Neuronal stem cell (in vitro differentiated cells): ENCODE results near the gene HECW1.

Source experiments
- DNase-seq: peaks from one replicate; pipeline ENCODE4 v3.0.0-alpha.2; 2013; ENCODE audit warnings: low spot score
- H2AFZ ChIP-seq: one replicate; pipeline ENCODE4 v1.6.1; 2013; ENCODE audit warnings: mild to moderate bottlenecking, low read length, inconsistent platforms
- H2AK5ac ChIP-seq: 2 replicates; pipeline ENCODE4 v1.6.1; 2013; ENCODE audit warnings: low read depth, mild to moderate bottlenecking, inconsistent platforms, low read length, moderate library complexity, mixed read lengths
- H2BK120ac ChIP-seq: 2 replicates; pipeline ENCODE4 v1.6.1; 2013; ENCODE audit warnings: low read depth, mild to moderate bottlenecking, inconsistent platforms, low read length, moderate library complexity, mixed read lengths
- H2BK12ac ChIP-seq: one replicate; pipeline ENCODE4 v1.6.1; 2013; ENCODE audit warnings: low read length, inconsistent platforms
- H2BK15ac ChIP-seq: 2 replicates; pipeline ENCODE4 v1.6.1; 2013; ENCODE audit warnings: mild to moderate bottlenecking, low read length, inconsistent platforms, mixed read lengths
- H2BK5ac ChIP-seq: one replicate; pipeline ENCODE4 v1.6.1; 2013; ENCODE audit warnings: inconsistent platforms, mild to moderate bottlenecking, low read length, moderate library complexity
- H3K14ac ChIP-seq: one replicate; pipeline ENCODE4 v1.6.1; 2013; ENCODE audit warnings: low read length, inconsistent platforms
- H3K18ac ChIP-seq: 2 replicates; pipeline ENCODE4 v1.6.1; 2013; ENCODE audit warnings: low read length, inconsistent platforms
- H3K23ac ChIP-seq: 2 replicates; pipeline ENCODE4 v1.6.1; 2013; ENCODE audit warnings: low read depth, mild to moderate bottlenecking, mixed read lengths, low read length, inconsistent platforms; ENCODE audit not compliant: poor library complexity
- H3K27ac ChIP-seq: replicated peaks from 3 replicates; pipeline ENCODE4 v1.5.1; 2013; ENCODE audit warnings: low read length, inconsistent platforms
- H3K27me3 ChIP-seq, 3 experiments: 2 replicates each; pipeline ENCODE4 v1.6.1; 2013; ENCODE audit warnings: low read length in 3 of 3, mild to moderate bottlenecking in 2 of 3, inconsistent platforms in 1 of 3, low read depth in 1 of 3, mixed read lengths in 1 of 3, moderate library complexity in 1 of 3; ENCODE audit not compliant: control insufficient read depth in 3 of 3, insufficient read depth in 3 of 3
- H3K36me3 ChIP-seq, 2 donors: replicated peaks in 1 of 2; 2 replicates each; pipeline ENCODE4 v1.6.1; 2013; ENCODE audit warnings: low read length in 2 of 2; ENCODE audit not compliant: control insufficient read depth in 2 of 2, insufficient read depth in 2 of 2
- H3K4ac ChIP-seq: 2 replicates; pipeline ENCODE4 v1.6.1; 2013; ENCODE audit warnings: inconsistent platforms, mild to moderate bottlenecking, low read length, moderate library complexity
- H3K4me1 ChIP-seq, 2 donors: 1 replicate in 1 of 2; 2 replicates in 1 of 2; pipeline ENCODE4 v1.6.1; 2013; ENCODE audit warnings: low read length in 2 of 2, low read depth in 1 of 2; ENCODE audit not compliant: control insufficient read depth in 2 of 2, insufficient read depth in 1 of 2
- H3K4me2 ChIP-seq: one replicate; pipeline ENCODE4 v1.6.1; 2013; ENCODE audit warnings: mild to moderate bottlenecking, low read length, inconsistent platforms; ENCODE audit not compliant: insufficient read depth, poor library complexity, severe bottlenecking
- H3K4me3 ChIP-seq, 2 donors: 2 replicates each; pipeline ENCODE4 v1.5.1; 2013; ENCODE audit warnings: low read length in 2 of 2, mild to moderate bottlenecking in 2 of 2, inconsistent platforms in 1 of 2, moderate library complexity in 1 of 2
- H3K79me1 ChIP-seq: one replicate; pipeline ENCODE4 v1.6.1; 2013; ENCODE audit warnings: low read depth, mild to moderate bottlenecking, inconsistent platforms, low read length, moderate library complexity
- H3K9ac ChIP-seq: one replicate; pipeline ENCODE4 v1.6.1; 2013; ENCODE audit warnings: mild to moderate bottlenecking, low read depth, low read length, inconsistent platforms; ENCODE audit not compliant: poor library complexity
- H3K9me3 ChIP-seq, 2 donors: replicated peaks in 1 of 2; 2 replicates each; pipeline versions ENCODE3 to v1.6.1; 2013; ENCODE audit warnings: low read length in 2 of 2, mild to moderate bottlenecking in 2 of 2, inconsistent platforms in 1 of 2, low read depth in 1 of 2, mixed read lengths in 1 of 2, moderate library complexity in 1 of 2; ENCODE audit not compliant: control insufficient read depth in 2 of 2, insufficient read depth in 1 of 2
- H4K8ac ChIP-seq: one replicate; pipeline ENCODE4 v1.6.1; 2013; ENCODE audit warnings: low read depth, mild to moderate bottlenecking, inconsistent platforms, low read length, moderate library complexity
- H4K91ac ChIP-seq: one replicate; pipeline ENCODE4 v1.6.1; 2013; ENCODE audit warnings: low read length, low read depth, mild to moderate bottlenecking, inconsistent platforms; ENCODE audit not compliant: poor library complexity
- WGBS, 2 donors: extraction: QIAGEN DNeasy Blood & Tissue Kit; methylation state at CpG; one replicate each; pipeline ENCODE4 v1.1.7; 2013; ENCODE audit warnings: missing lambda C conversion rate in 2 of 2, mixed read lengths in 1 of 2; ENCODE audit not compliant: insufficient read length in 2 of 2, insufficient replicate concordance in 1 of 2; ENCODE audit errors: extremely low coverage in 2 of 2; 5-methylcytosine and 5-hydroxymethylcytosine counted together

Gene HECW1

GRCh38 chr7:43562383-43562782, 449.9 kb downstream of the HECW1 start:
- Histone ChIP-seq H3K27ac (no peak overlapping the region), H4K91ac (no peak overlapping the region), H3K9ac (no peak overlapping the region), H4K8ac (no peak overlapping the region), H3K36me3 (no peaks in the 10 kb centered on the region), H2AFZ (no peak overlapping the region), H2BK5ac (no peak overlapping the region), H2BK120ac (no peak overlapping the region), H2AK5ac (no peak overlapping the region), H3K4ac (no peak overlapping the region), H3K18ac (no peak overlapping the region), H2BK12ac (no peak overlapping the region), H3K4me1 (no peaks in the 10 kb centered on the region), H3K4me2 (no peak overlapping the region), H3K27me3 (peaks cover 0 to 4% (median 0%) of the 10 kb centered on the region in 3 experiments), H3K9me3 (no peaks in the 10 kb centered on the region), H3K4me3 (no peak overlapping the region), H3K23ac (no peak overlapping the region), H3K14ac (no peak overlapping the region), H2BK15ac (no peak overlapping the region), H3K79me1 (no peaks in the 10 kb centered on the region)
- no peak for DNase-seq
- no CpG with 5 or more reads among the region's 3 CpGs for WGBS, 2 donors

DNA sequence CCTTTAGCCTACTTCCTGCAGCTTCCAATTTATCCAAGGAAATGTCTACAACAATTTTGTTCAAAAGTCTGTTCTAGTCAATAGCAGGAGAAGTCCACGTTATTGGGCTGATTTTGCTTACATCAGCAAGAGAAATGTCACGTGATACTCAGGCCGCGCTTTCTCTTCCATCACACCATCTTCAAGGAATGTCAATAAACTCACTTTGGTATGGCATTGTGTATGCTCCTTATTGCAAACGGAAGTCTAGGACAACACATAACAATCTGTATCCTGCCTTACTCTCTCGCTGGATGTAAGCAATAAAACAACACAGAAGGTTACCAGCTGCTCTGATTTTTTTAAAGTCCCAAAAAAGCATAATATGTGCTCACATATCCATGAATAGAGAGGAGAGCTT, 453.3 kb downstream of the HECW1 start:
- H2BK15ac ChIP-seq: no peak overlapping the region
- H3K27ac ChIP-seq: no peak overlapping the region
- H3K4me1 ChIP-seq: peaks cover 0 to 4% of the 10 kb centered on the region in 2 donors
- H3K27me3 ChIP-seq: peaks cover 0 to 4% (median 0%) of the 10 kb centered on the region in 3 experiments
- no peaks in the 10 kb centered on the region for H3K36me3 ChIP-seq
- peak overlapping the region; percentile 8 for H2AFZ ChIP-seq
- H3K23ac ChIP-seq: no peak overlapping the region
- no peak for DNase-seq
- H3K79me1 ChIP-seq: no peaks in the 10 kb centered on the region
- H3K4me3 ChIP-seq: no peak overlapping the region
- H4K91ac ChIP-seq: no peak overlapping the region
- no peak overlapping the region for H3K4me2 ChIP-seq
- no peak overlapping the region for H3K18ac ChIP-seq
- no peaks in the 10 kb centered on the region for H3K9me3 ChIP-seq
- no peak overlapping the region for H3K4ac ChIP-seq
- H2BK5ac ChIP-seq: no peak overlapping the region
- no peak overlapping the region for H4K8ac ChIP-seq
- no peak overlapping the region for H3K9ac ChIP-seq
- no CpG with 5 or more reads among the region's 6 CpGs for WGBS, 2 donors
- H2BK120ac ChIP-seq: no peak overlapping the region
- no peak overlapping the region for H3K14ac ChIP-seq
- H2BK12ac ChIP-seq: no peak overlapping the region
- no peak overlapping the region for H2AK5ac ChIP-seq

GRCh38 chr7:43568529-43568928, 456.1 kb downstream of the HECW1 start:
- Histone ChIP-seq H3K4me3 (no peak overlapping the region), H4K91ac (no peak overlapping the region), H2BK5ac (no peak overlapping the region), H2AK5ac (no peak overlapping the region), H2BK120ac (no peak overlapping the region), H3K4me1 (peaks cover 0 to 4% of the 10 kb centered on the region in 2 donors), H3K27ac (no peak overlapping the region), H2BK15ac (no peak overlapping the region), H2AFZ (no peak overlapping the region), H2BK12ac (no peak overlapping the region), H3K9me3 (no peaks in the 10 kb centered on the region), H3K27me3 (no peaks in the 10 kb centered on the region), H3K4me2 (no peak overlapping the region), H4K8ac (no peak overlapping the region), H3K18ac (no peak overlapping the region), H3K36me3 (no peaks in the 10 kb centered on the region), H3K14ac (no peak overlapping the region), H3K9ac (no peak overlapping the region), H3K79me1 (no peaks in the 10 kb centered on the region), H3K23ac (no peak overlapping the region), H3K4ac (no peak overlapping the region)
- no CpG with 5 or more reads among the region's 6 CpGs for WGBS, 2 donors
- no peak for DNase-seq

GRCh38 chr7:43569424-43569823, 457.0 kb downstream of the HECW1 start:
- H3K4me3 ChIP-seq: peak overlapping the region in 1 of 2 donors; percentile 42
- H3K36me3 ChIP-seq: no peaks in the 10 kb centered on the region
- no peak overlapping the region for H3K18ac ChIP-seq
- no peak overlapping the region for H3K4me2 ChIP-seq
- H2BK120ac ChIP-seq: no peak overlapping the region
- no peaks in the 10 kb centered on the region for H3K79me1 ChIP-seq
- no peak overlapping the region for H3K27ac ChIP-seq
- no peak for DNase-seq
- no peaks in the 10 kb centered on the region for H3K9me3 ChIP-seq
- peak overlapping the region; percentile 9 for H3K14ac ChIP-seq
- H3K4ac ChIP-seq: no peak overlapping the region
- peak overlapping the region; percentile 27 for H2AFZ ChIP-seq
- no peak overlapping the region for H2BK15ac ChIP-seq
- no peak overlapping the region for H2BK12ac ChIP-seq
- no peak overlapping the region for H4K8ac ChIP-seq
- H3K23ac ChIP-seq: peak overlapping the region; percentile 55
- no peak overlapping the region for H3K9ac ChIP-seq
- no peak overlapping the region for H2AK5ac ChIP-seq
- no peak overlapping the region for H4K91ac ChIP-seq
- no peaks in the 10 kb centered on the region for H3K27me3 ChIP-seq
- H3K4me1 ChIP-seq: peaks cover 0 to 4% of the 10 kb centered on the region in 2 donors
- H2BK5ac ChIP-seq: no peak overlapping the region
- no CpG with 5 or more reads among the region's 4 CpGs for WGBS, 2 donors
